Fibroblast of pulmonary artery (primary cell): ENCODE measurements around the gene CTIF.
"Not testable (repeated sequence)": the region's sequence is repeated elsewhere in the genome, so short reads cannot be mapped to it uniquely, and the experiment has no call there.

Experiments
- DNase-seq: peaks from one replicate; pipeline ENCODE4 v3.0.0-alpha.2; 2010; ENCODE audit warnings: low read depth
- H3K4me3 ChIP-seq: replicated peaks from 2 replicates; pipeline ENCODE4 v1.5.1; 2011; ENCODE audit warnings: low read depth, mild to moderate bottlenecking, control low read depth, low read length, moderate library complexity
- TF ChIP-seq, protein P1 (sequence below): IDR thresholded peaks from 2 replicates; pipeline ENCODE4 v1.5.1; 2011; ENCODE audit warnings: mild to moderate bottlenecking, control low read depth, low read length, inconsistent platforms; ENCODE audit errors: missing control alignments

Gene CTIF

DNA sequence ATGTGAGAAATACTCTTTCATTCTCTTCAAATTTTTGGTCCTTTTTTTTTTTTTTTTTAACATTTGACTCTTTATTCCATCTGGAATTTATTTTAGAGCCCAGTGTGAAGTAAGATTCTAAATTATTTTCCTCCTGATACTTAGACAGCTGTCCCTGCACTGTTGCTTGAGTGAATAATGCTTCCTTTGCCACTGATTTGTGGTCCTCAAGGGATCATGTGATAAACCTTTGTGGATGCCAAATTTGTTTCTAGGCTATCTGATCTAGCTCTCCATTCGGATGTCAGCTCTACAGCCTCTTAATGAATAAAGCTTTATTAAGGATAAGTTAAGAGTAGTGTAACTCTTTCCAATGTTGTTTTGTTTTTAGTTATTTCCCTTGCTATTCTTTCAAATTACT, 269.6 kb downstream of the CTIF start:
- H3K4me3 ChIP-seq: no peak overlapping the region
- TF ChIP-seq, protein P1, sequence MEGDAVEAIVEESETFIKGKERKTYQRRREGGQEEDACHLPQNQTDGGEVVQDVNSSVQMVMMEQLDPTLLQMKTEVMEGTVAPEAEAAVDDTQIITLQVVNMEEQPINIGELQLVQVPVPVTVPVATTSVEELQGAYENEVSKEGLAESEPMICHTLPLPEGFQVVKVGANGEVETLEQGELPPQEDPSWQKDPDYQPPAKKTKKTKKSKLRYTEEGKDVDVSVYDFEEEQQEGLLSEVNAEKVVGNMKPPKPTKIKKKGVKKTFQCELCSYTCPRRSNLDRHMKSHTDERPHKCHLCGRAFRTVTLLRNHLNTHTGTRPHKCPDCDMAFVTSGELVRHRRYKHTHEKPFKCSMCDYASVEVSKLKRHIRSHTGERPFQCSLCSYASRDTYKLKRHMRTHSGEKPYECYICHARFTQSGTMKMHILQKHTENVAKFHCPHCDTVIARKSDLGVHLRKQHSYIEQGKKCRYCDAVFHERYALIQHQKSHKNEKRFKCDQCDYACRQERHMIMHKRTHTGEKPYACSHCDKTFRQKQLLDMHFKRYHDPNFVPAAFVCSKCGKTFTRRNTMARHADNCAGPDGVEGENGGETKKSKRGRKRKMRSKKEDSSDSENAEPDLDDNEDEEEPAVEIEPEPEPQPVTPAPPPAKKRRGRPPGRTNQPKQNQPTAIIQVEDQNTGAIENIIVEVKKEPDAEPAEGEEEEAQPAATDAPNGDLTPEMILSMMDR: no peak
- DNase-seq: no peak

- no peak for DNase-seq
- TF ChIP-seq, protein P1: no peak
- H3K4me3 ChIP-seq: no peak overlapping the region
These were observed 270.5 kb downstream of the CTIF start for GRCh38 chr18:48809365-48809764.

- TF ChIP-seq, protein P1: no peak
- H3K4me3 ChIP-seq: no peak overlapping the region
- no peak for DNase-seq
These were observed 272.0 kb downstream of the CTIF start for GRCh38 chr18:48810805-48811204.

DNA sequence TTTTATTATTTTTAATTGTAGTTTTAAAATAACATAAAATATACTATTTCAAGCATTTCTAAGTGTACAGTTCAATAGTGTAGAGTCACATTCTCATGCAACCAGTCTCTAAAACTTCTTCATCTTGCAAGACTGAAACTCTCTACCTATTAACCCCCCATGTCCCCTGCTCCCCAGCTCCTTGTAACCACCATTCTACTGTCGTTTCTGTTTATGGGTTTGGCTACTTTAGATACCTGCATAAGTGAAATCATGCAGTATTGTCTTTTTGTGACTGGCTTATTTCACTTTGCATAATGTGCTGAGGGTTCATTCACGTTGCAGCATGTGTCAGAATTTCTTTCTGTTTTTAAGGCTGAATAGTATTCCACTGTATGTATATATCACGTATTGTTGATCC, 272.6 kb downstream of the CTIF start:
- TF ChIP-seq, protein P1: no peak
- H3K4me3 ChIP-seq: no peak overlapping the region
- DNase-seq: no peak

- DNase-seq, H3K4me3 ChIP-seq: not testable (repeated sequence)
These were observed 273.2 kb downstream of the CTIF start for GRCh38 chr18:48811977-48812451.

DNA sequence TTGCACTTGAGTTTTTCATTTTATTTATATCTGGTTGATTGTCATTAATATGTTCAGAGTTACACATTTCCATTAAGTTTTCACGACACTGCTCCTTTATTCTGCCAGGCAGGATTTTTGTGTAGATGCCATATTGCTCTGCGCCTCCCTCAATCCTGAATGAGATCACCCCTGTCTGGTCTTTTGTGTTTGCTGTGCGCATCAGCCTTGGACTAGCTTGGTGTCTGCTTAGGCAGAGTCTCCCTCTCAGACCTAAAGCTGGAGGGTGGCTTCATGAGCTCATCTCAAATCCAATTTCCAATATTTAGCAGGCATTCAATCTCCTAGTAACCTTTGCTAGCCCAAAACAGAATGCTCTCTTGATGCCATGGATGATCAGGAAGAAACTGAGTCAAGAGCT, 274.5 kb downstream of the CTIF start:
- TF ChIP-seq, protein P1: no peak
- DNase-seq: no peak

GRCh38 chr18:48813833-48814489, 275.1 kb downstream of the CTIF start:
- H3K4me3 ChIP-seq: no peak overlapping the region
- DNase-seq: no peak
- TF ChIP-seq, protein P1: no peak

More for the DNA sequence above, 274.5 kb downstream of the CTIF start:
- no peak overlapping the region for H3K4me3 ChIP-seq
